NAMALWA (cell line): ENCODE measurements around the gene WAC.

ENCODE experiments used
- DNase-seq: peaks from one replicate; pipeline ENCODE4 v3.0.0-alpha.2; 2015; ENCODE audit warnings: low spot score

Gene WAC

DNA sequence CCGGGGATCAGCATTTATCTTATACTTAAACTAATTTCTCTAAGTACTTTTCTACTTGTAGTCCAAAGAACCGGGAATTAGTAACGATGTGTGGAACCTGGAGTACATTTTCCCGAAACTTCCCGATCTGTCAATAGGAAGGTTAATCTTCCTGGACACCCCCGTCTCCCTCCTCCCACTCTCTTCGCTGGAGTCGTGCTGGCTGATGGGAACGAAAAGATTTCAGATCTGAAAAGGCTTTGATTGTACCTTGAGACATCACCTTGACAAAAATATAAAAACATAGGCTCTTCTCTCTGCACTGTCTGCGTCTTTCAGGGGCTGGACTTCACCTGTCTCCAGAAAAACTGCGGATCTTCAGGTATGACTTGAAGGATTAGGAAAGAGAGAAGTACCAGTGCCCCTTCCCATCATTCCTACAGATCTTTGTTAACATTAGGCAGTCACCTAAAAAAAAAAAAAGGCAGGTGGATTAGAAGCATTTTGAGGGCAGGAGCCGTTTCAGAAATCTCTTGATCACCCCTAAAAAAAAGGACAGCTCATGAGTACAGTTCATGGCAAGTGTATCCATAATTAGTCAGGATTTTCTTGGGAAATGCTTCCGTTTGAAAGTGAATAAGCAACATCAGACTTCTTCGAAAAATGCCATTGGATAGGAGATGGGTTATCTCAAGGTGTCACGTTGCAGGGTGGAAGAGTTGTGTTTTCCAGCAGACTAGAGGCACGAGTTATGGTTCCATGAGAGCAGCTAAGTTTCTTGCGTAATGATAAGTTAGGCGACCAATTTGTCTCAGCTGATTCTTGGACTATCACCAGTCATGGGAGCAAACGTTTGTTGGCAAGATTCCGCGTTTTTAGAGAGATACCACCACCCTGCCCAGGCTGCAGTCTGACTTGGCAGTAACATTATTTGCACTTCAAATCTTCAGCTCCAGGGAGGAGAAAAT is 136.6 kb downstream of the WAC start:
- no peak for DNase-seq
